NB4 (cell line): Measurements from ENCODE around the gene RNF146.

Experiments
- DNase-seq: peaks from one replicate; pipeline ENCODE4 v3.0.0; 2010; ENCODE audit warnings: low read depth
- H3K4me3 ChIP-seq: one replicate; pipeline ENCODE4 v1.5.1; 2011; ENCODE audit warnings: mild to moderate bottlenecking, low read depth, low read length, moderate library complexity
- CTCF ChIP-seq: IDR thresholded peaks from one replicate; pipeline ENCODE4 v1.5.1; 2012; ENCODE audit warnings: low read depth, low read length
- MAX ChIP-seq: IDR thresholded peaks from 2 replicates; pipeline ENCODE4 v1.6.1; 2011; ENCODE audit warnings: low read depth, low read length
- MYC ChIP-seq: IDR thresholded peaks from 2 replicates; pipeline ENCODE4 v1.6.1; 2011; ENCODE audit warnings: low read depth, low read length
- POLR2A ChIP-seq: IDR thresholded peaks from 2 replicates; pipeline ENCODE4 v1.6.1; 2011; ENCODE audit warnings: mild to moderate bottlenecking; ENCODE audit not compliant: insufficient read length; ENCODE audit errors: extremely low read depth

The RNF146 gene

GRCh38 chr6:127266892-127267645 is 405 bp downstream of the RNF146 start:
- peak; percentile 86 for TF ChIP-seq POLR2A
- TF ChIP-seq MYC: peak; percentile 23; the same call in 1 of the 2 replicates
- TF ChIP-seq CTCF: no peak
- peak; percentile 35; the same call in 1 of the 2 replicates for TF ChIP-seq MAX
- peak overlapping the region; percentile 92 for H3K4me3 ChIP-seq
- peak; percentile 82 for DNase-seq

- DNase-seq: peak; percentile 13
- H3K4me3 ChIP-seq: peak overlapping the region; percentile 92
- TF ChIP-seq POLR2A (no peak), MAX (no peak), CTCF (no peak), MYC (no peak)
These were observed 1.3 kb downstream of the RNF146 start for GRCh38 chr6:127267646-127268625.

- DNase-seq: no peak
- H3K4me3 ChIP-seq: no peak overlapping the region
- TF ChIP-seq POLR2A: no peak
- TF ChIP-seq CTCF: no peak
- TF ChIP-seq MAX: no peak
- TF ChIP-seq MYC: no peak
These were observed 5.9 kb downstream of the RNF146 start for GRCh38 chr6:127272576-127272975.

GRCh38 chr6:127273499-127273898 is 6.8 kb downstream of the RNF146 start:
- no peak for DNase-seq
- no peak overlapping the region for H3K4me3 ChIP-seq
- TF ChIP-seq CTCF (no peak), POLR2A (no peak), MAX (no peak), MYC (no peak)

GRCh38 chr6:127276331-127276730 is 9.7 kb downstream of the RNF146 start:
- TF ChIP-seq MAX (no peak), POLR2A (no peak), MYC (no peak), CTCF (no peak)

More at GRCh38 chr6:127276331-127276730, 9.7 kb downstream of the RNF146 start:
- H3K4me3 ChIP-seq: no peak overlapping the region
- no peak for DNase-seq
